Activated CD4-positive, alpha-beta T cell treated with anti-CD3 and anti-CD28 coated beads, Interleukin-2, amount 50 U/mL, for 48 hours (primary cell): ENCODE results near the gene SUN1.
A peak's percentile ranks its signal among the peaks of the same experiment; 100 is the strongest.
"Not testable (repeated sequence)": the region's sequence is repeated elsewhere in the genome, so short reads cannot be mapped to it uniquely, and the experiment has no call there.

ENCODE experiments used
- DNase-seq, 2 experiments: peaks; one replicate each; pipeline ENCODE4 v3.0.0-alpha.2; 2020

Gene SUN1

GRCh38 chr7:857661-858060 is 25.4 kb downstream of the SUN1 start:
- no peak for DNase-seq

GRCh38 chr7:859359-860030 is 27.2 kb downstream of the SUN1 start:
- no peak for DNase-seq

- no peak for DNase-seq
Observed at GRCh38 chr7:860149-860548, 27.9 kb downstream of the SUN1 start.

- no peak for DNase-seq
Observed at GRCh38 chr7:861222-861621, 28.9 kb downstream of the SUN1 start.

GRCh38 chr7:862157-862556 is 29.9 kb downstream of the SUN1 start:
- no peak for DNase-seq

GRCh38 chr7:863106-863505 is 30.8 kb downstream of the SUN1 start:
- no peak for DNase-seq

GRCh38 chr7:865921-866320 is 33.6 kb downstream of the SUN1 start:
- DNase-seq, result no peak

- no peak for DNase-seq
Observed at GRCh38 chr7:867001-867405, 34.7 kb downstream of the SUN1 start.

GRCh38 chr7:867406-868188 is 35.3 kb downstream of the SUN1 start:
- no peak for DNase-seq

GRCh38 chr7:868189-868486 is 35.9 kb downstream of the SUN1 start:
- no peak for DNase-seq

- DNase-seq, result no peak
Observed at GRCh38 chr7:869348-869747, 37.1 kb downstream of the SUN1 start.

GRCh38 chr7:871900-872537 is 39.7 kb downstream of the SUN1 start:
- no peak for DNase-seq

- not testable (repeated sequence) for DNase-seq
Observed at GRCh38 chr7:872685-873084, 40.4 kb downstream of the SUN1 start.

- peak; percentile 69 to 76 for DNase-seq
Observed at GRCh38 chr7:873367-874002, 41.2 kb downstream of the SUN1 start.

- DNase-seq, result no peak
Observed at GRCh38 chr7:874031-874749, 41.9 kb downstream of the SUN1 start.

- DNase-seq, result no peak
Observed at GRCh38 chr7:875051-875450, 42.8 kb downstream of the SUN1 start.

- DNase-seq, result no peak
Observed at GRCh38 chr7:875476-876076, 43.3 kb downstream of the SUN1 start.

GRCh38 chr7:876077-876971 is 44.0 kb downstream of the SUN1 start, which contains the start of gene GET4:
GET4 (plus strand) TSS chr7:876554; CDS start chr7:876646, 92 bp downstream.
- peak; percentile 95 for DNase-seq

GRCh38 chr7:876972-877311 is 44.7 kb downstream of the SUN1 start:
- no peak for DNase-seq

GRCh38 chr7:877312-878232 is 45.3 kb downstream of the SUN1 start:
- no peak for DNase-seq
